DND-41 (cell line): ENCODE measurements around the gene MED22.

Experiments used
- ATAC-seq: fragments of 200-7000 bp; cut with Tn5 transposase; 3 replicates; pipeline ENCODE4 v1.9.1; 2021; ENCODE audit warnings: low read depth; ENCODE audit not compliant: insufficient read depth
- DNase-seq: peaks from one replicate; pipeline ENCODE4 v3.0.0-alpha.2; 2020
- H2AFZ ChIP-seq: 2 replicates; pipeline ENCODE4 v1.6.0; 2012; ENCODE audit warnings: low read depth, low read length
- H3K27ac ChIP-seq: 2 replicates; pipeline ENCODE4 v1.5.1; 2012; ENCODE audit warnings: low read length, inconsistent platforms
- H3K27me3 ChIP-seq: fragments of 200-600 bp; sonication (generic); 2 replicates; pipeline ENCODE4 v1.6.0; 2012; ENCODE audit warnings: low read length, mild to moderate bottlenecking, inconsistent platforms; ENCODE audit not compliant: insufficient read depth, poor library complexity
- H3K36me3 ChIP-seq: 2 replicates; pipeline ENCODE4 v1.5.1; 2012; ENCODE audit warnings: low read length, inconsistent platforms; ENCODE audit not compliant: insufficient read depth
- H3K4me1 ChIP-seq: 2 replicates; pipeline ENCODE4 v1.5.1; 2012; ENCODE audit warnings: mild to moderate bottlenecking, low read length; ENCODE audit not compliant: insufficient read depth
- H3K4me2 ChIP-seq: 2 replicates; pipeline ENCODE4 v1.6.0; 2012; ENCODE audit warnings: mild to moderate bottlenecking, moderate library complexity, low read length, inconsistent platforms; ENCODE audit not compliant: insufficient read depth
- H3K4me3 ChIP-seq, 2 experiments: fragments of 200-600 bp in 1 of 2; shearing (Covaris generic) in 1 of 2; 2 replicates each; pipeline ENCODE4 v1.5.1; 2012 to 2016; ENCODE audit warnings: inconsistent platforms in 2 of 2, low read length in 2 of 2, mild to moderate bottlenecking in 2 of 2, low read depth in 1 of 2, moderate library complexity in 1 of 2
- H3K79me2 ChIP-seq: 2 replicates; pipeline ENCODE4 v1.6.0; 2012; ENCODE audit warnings: low read length, inconsistent platforms; ENCODE audit not compliant: insufficient read depth
- H3K9ac ChIP-seq: 2 replicates; pipeline ENCODE4 v1.6.0; 2012; ENCODE audit warnings: low read depth, mild to moderate bottlenecking, inconsistent platforms, low read length, moderate library complexity
- H3K9me3 ChIP-seq: 2 replicates; pipeline ENCODE4 v1.5.1; 2012; ENCODE audit warnings: low read length, moderate library complexity, mild to moderate bottlenecking, inconsistent platforms; ENCODE audit not compliant: insufficient read depth, severe bottlenecking
- H4K20me1 ChIP-seq: 2 replicates; pipeline ENCODE4 v1.6.0; 2012; ENCODE audit warnings: low read length; ENCODE audit not compliant: insufficient read depth
- CTCF ChIP-seq: IDR thresholded peaks from 2 replicates; pipeline ENCODE4 v1.5.1; 2012; ENCODE audit warnings: borderline replicate concordance, low read length, moderate library complexity, mild to moderate bottlenecking; ENCODE audit not compliant: poor library complexity, severe bottlenecking; ENCODE audit errors: extremely low read depth
- EZH2 ChIP-seq: IDR thresholded peaks from 3 replicates; pipeline ENCODE4 v1.6.1; 2012; ENCODE audit warnings: borderline replicate concordance, low read depth, mild to moderate bottlenecking, moderate library complexity, low read length, inconsistent platforms; ENCODE audit not compliant: severe bottlenecking

Gene MED22

GRCh38 chr9:133360400-133361393, 12.8 kb upstream of the MED22 start:
- Histone ChIP-seq H3K9me3 (no peaks in the 10 kb centered on the region), H3K4me1 (peaks cover 21% of the 10 kb centered on the region), H3K4me3 (no peak overlapping the region), H3K27ac (no peak overlapping the region), H3K36me3 (peaks cover 69% of the 10 kb centered on the region), H3K4me2 (no peak overlapping the region), H3K27me3 (no peaks in the 10 kb centered on the region), H3K79me2 (peaks cover 26% of the 10 kb centered on the region), H3K9ac (no peak overlapping the region), H4K20me1 (peaks cover 23% of the 10 kb centered on the region), H2AFZ (no peak overlapping the region)
- TF ChIP-seq CTCF: no peak
- TF ChIP-seq EZH2: no peak
- ATAC-seq: no peak
- no peak for DNase-seq

- H4K20me1 ChIP-seq: peaks cover 19% of the 10 kb centered on the region
- no peak for ATAC-seq
- H3K9ac ChIP-seq: no peak overlapping the region
- no peak overlapping the region for H2AFZ ChIP-seq
- H3K4me2 ChIP-seq: no peak overlapping the region; the same call in 1 of the 2 replicates
- H3K4me3 ChIP-seq: no peak overlapping the region
- TF ChIP-seq EZH2: no peak
- TF ChIP-seq CTCF: peak; percentile 30
- peaks cover 58% of the 10 kb centered on the region for H3K36me3 ChIP-seq
- peaks cover 35% of the 10 kb centered on the region for H3K79me2 ChIP-seq
- DNase-seq: no peak
- H3K4me1 ChIP-seq: peaks cover 32% of the 10 kb centered on the region
- H3K27ac ChIP-seq: no peak overlapping the region
- no peaks in the 10 kb centered on the region for H3K9me3 ChIP-seq
- no peaks in the 10 kb centered on the region for H3K27me3 ChIP-seq
These were observed 11.7 kb upstream of the MED22 start for GRCh38 chr9:133359399-133360175.

- H3K4me2 ChIP-seq: peak overlapping the region; percentile 87
- no peaks in the 10 kb centered on the region for H3K27me3 ChIP-seq
- no peak for DNase-seq
- H3K79me2 ChIP-seq: peaks cover 35% of the 10 kb centered on the region
- H2AFZ ChIP-seq: no peak overlapping the region
- no peaks in the 10 kb centered on the region for H3K9me3 ChIP-seq
- TF ChIP-seq CTCF (no peak), EZH2 (no peak)
- peak overlapping the region in 1 of 2 experiments; percentile 91; a peak in 2 of 4 replicates for H3K4me3 ChIP-seq
- H3K4me1 ChIP-seq: peaks cover 37% of the 10 kb centered on the region
- peaks cover 52% of the 10 kb centered on the region for H3K36me3 ChIP-seq
- H3K9ac ChIP-seq: peak overlapping the region; percentile 63; the same call in 1 of the 2 replicates
- H4K20me1 ChIP-seq: peaks cover 17% of the 10 kb centered on the region; the same call in 1 of the 2 replicates
- no peak overlapping the region for H3K27ac ChIP-seq
- no peak for ATAC-seq
These were observed 9.7 kb upstream of the MED22 start for GRCh38 chr9:133357656-133358055.
